Measurements from ENCODE around the gene SCARB2. TPM values are rescaled to one million over a fixed set of nuclear protein-coding genes. Genes with fewer than 3 reads are reported as not detected.

SCARB2 gene
- total RNA-seq, 2 donors from 2014 or later: 156 to 164 TPM

GRCh38 chr4:76205476-76205875 lies 8.1 kb downstream of the SCARB2 start:
- no peaks in the 10 kb centered on the region for H3K36me3 ChIP-seq
- intact Hi-C loops (cut with DNase I): no loop called here
- no peak for TF ChIP-seq CTCF (IDR thresholded peaks at IDR 0.05)
- H3K27me3 ChIP-seq: no peaks in the 10 kb centered on the region
- DNase-seq: peak; percentile 15
- H3K27ac ChIP-seq: no peak overlapping the region
- peaks cover 38% of the 10 kb centered on the region for H3K4me1 ChIP-seq
- H3K9ac ChIP-seq (ENCODE audit: low read depth in 2 of 2, low read length in 2 of 2): no peak overlapping the region
- no peak overlapping the region for H3K4me3 ChIP-seq
- H3K9me3 ChIP-seq: no peaks in the 10 kb centered on the region

GRCh38 chr4:76204936-76205335 lies 8.7 kb downstream of the SCARB2 start:
- H3K4me3 ChIP-seq: no peak overlapping the region
- intact Hi-C loops (cut with DNase I): no loop called here
- H3K27me3 ChIP-seq: no peaks in the 10 kb centered on the region
- H3K9ac ChIP-seq (ENCODE audit: low read depth in 2 of 2, low read length in 2 of 2): no peak overlapping the region
- no peaks in the 10 kb centered on the region for H3K9me3 ChIP-seq
- TF ChIP-seq CTCF (IDR thresholded peaks at IDR 0.05): no peak
- H3K36me3 ChIP-seq: no peaks in the 10 kb centered on the region
- DNase-seq: peak; percentile 6
- no peak overlapping the region for H3K27ac ChIP-seq
- peaks cover 43% of the 10 kb centered on the region for H3K4me1 ChIP-seq

- Histone ChIP-seq H3K9me3 (no peaks in the 10 kb centered on the region), H3K9ac (ENCODE audit: low read depth in 2 of 2, low read length in 2 of 2) (no peak overlapping the region), H3K4me3 (no peak overlapping the region), H3K36me3 (no peaks in the 10 kb centered on the region), H3K4me1 (peaks cover 43% of the 10 kb centered on the region), H3K27me3 (no peaks in the 10 kb centered on the region), H3K27ac (no peak overlapping the region)
- TF ChIP-seq CTCF (IDR thresholded peaks at IDR 0.05): no peak
- DNase-seq: peak; percentile 15
- intact Hi-C loops (cut with DNase I): no loop called here
These were observed 10.1 kb downstream of the SCARB2 start for GRCh38 chr4:76203541-76203940.

- DNase-seq: no peak
These were observed 12.3 kb downstream of the SCARB2 start for GRCh38 chr4:76201276-76201675.

GRCh38 chr4:76200771-76201231 lies 12.8 kb downstream of the SCARB2 start:
- Histone ChIP-seq H3K27me3 (no peaks in the 10 kb centered on the region), H3K4me1 (peaks cover 52% of the 10 kb centered on the region), H3K9ac (ENCODE audit: low read depth in 2 of 2, low read length in 2 of 2) (peak overlapping the region in 1 of 2 donors; percentile 60), H3K36me3 (no peaks in the 10 kb centered on the region), H3K27ac (peak overlapping the region; percentile 80), H3K9me3 (no peaks in the 10 kb centered on the region), H3K4me3 (no peak overlapping the region)
- intact Hi-C loops (cut with DNase I): no loop called here
- peak; percentile 81 for DNase-seq
- no peak for TF ChIP-seq CTCF (IDR thresholded peaks at IDR 0.05)

More at GRCh38 chr4:76201276-76201675, 12.3 kb downstream of the SCARB2 start:
- Histone ChIP-seq H3K36me3 (no peaks in the 10 kb centered on the region), H3K9me3 (no peaks in the 10 kb centered on the region), H3K27ac (peak overlapping the region; percentile 80), H3K9ac (ENCODE audit: low read depth in 2 of 2, low read length in 2 of 2) (no peak overlapping the region), H3K4me1 (peaks cover 48% of the 10 kb centered on the region), H3K4me3 (no peak overlapping the region), H3K27me3 (no peaks in the 10 kb centered on the region)
- no peak for TF ChIP-seq CTCF (IDR thresholded peaks at IDR 0.05)
- intact Hi-C loops (cut with DNase I): no loop called here
